NCI-H187 (cell line): Measurements from ENCODE around the gene SPTA1.
"Not testable (repeated sequence)": the region's sequence is repeated elsewhere in the genome, so short reads cannot be mapped to it uniquely, and the experiment has no call there.

Source experiments
- DNase-seq, 2 experiments: peaks; one replicate each; lab custom pipeline; 2025; lab: John Stamatoyannopoulos, UW

The SPTA1 gene

DNA sequence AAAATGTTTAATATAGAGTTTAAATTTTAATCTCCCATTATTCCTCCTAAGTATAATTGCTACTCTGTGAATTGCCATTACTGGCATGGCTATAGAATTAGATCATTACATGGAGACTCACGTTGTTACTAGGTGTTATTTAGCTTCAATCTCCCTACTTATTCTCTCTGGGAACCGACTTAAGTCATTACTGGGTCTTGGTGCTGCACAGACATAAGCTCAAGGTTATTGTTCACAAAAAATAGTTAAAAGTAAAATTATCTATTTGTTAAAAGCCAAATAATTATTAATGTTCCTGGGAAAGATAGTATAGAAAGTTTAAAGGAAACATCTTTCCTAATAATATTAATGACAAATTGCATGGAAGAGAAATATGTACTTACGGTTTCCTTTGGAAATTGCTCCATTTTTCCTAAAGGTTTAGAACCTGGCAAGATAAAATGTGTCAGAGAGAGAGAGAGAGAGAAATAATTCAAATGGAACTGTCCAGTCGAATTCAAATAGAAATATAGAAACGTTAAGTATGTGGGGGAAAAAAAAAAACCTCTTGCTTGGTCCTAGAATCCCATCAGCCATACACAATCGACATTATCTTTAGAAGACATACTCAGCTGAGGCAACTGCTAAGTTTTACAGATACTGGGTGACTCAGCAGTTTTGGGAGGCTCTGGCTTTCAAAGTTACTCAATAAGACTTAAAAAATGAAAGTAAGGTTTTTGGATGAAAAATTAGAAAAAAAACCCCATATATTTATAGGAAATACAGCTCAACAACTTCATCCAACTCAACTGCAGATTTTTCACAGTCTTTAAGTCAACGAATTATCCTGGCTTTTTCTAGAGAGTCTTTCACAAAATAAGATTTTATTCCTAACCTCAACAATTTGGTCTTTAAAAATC is at the start of gene SPTA1:
Gene SPTA1, minus strand, starts transcription at position 605 of the 899 bp plus-strand sequence. Its CDS starts 198 bp downstream, at position 407.
- no peak for DNase-seq

DNA sequence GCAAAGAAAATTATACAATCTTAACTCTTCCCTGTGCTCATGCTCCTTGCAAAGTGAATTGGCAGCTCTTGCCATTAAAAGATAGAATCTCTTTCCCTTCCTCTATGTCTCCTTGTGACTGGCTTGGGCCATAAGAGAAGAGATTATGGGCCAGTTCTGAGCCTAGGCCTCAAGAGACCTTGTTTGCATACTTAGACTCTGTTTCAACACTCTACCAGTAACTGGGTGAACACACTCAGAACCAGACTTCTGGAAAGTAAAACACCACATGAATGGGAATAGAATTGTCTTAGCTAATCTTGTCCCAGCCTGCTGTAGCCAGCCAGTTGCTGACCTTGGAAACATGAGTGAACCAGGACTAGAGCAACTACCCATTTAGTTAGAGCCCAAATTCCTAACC is 49.3 kb upstream of the SPTA1 start:
- no peak for DNase-seq

DNA sequence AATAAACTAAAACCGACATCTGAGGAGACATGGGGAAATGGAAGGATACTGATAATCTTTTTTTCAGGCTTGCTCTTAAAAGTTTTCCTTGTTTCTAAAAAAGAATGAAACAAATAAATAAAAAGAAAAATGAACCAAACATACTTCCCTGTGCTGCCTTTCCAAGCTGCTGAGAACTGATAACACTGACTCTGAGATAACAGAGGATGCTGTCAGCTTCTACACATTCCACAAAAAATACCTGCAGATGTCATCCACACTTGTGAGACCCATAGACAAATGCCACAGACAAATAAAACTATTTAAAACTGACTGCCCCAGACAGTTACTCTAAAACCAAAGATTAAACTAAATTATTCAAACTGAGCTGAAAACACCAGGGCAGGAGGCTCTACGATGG is 46.0 kb upstream of the SPTA1 start:
- no peak for DNase-seq

DNA sequence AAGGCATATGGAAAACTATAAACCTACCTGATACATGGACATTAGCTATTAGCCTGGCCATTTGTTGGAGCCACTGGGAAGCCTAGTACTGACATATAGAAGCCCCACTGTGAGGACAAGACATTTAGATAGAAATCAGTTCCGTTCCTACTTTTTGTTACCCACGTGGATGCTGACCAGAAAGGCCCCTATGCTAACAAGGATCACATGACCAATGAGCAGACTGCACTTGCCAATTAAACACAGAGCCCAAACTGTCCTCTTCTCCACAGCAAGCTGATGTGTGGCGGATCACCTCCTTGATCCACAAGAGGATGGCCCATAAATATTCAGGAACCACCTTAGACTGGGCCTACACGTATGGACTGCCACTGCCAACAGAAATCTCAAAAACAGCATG is 45.2 kb upstream of the SPTA1 start:
- no peak for DNase-seq

DNA sequence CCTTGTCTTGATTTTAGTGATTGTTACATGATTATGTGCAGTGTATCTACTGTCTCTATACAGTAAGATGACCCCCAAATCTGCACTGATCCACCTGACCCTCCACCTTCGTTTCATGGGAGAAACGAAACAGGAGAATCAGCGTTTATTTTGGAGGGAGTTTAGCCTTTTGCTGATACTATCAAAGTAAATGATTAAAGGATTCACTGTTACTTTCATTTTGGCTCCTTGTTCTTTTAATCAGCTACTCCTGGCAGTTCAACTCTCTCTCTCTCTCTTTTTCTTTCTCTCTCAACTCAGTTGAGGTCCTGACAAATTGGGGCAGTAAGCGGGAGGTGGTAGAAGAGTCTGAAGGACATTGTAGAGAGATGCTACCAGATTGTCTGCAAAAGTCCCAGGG is 43.9 kb upstream of the SPTA1 start:
- no peak for DNase-seq

DNA sequence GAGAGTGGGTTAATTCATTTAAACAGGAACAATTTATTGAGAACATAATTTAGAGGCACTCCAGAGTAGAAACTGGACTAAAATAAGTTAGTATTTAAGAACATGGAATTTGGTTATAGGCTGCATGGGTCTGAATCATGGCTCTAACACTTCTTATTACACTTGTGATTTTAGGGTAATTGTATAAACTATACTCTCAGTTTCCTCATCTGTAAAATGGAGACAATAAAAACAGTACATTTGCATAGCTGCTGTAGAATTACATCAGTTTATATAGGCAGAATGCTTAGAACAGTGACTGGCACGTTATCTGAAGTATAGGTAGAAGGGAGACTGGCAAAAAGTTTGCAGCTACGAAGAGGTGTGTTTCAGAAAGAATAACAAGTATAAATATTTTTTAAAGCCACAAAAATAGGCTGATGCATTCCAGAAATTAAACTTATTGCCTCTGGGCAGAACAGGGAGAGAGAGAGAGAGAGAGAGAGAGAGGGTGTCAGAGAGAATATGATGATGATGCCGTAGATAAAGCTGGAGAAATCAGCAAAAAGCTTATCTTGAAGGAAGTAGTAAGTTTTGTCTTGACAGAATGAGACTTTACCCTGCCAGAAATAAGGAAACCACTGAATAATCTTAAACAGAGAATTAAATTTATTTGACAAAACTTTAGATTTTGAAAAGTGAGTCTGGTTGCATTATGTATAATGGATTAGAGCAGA is 42.2 kb upstream of the SPTA1 start:
- DNase-seq: no peak

DNA sequence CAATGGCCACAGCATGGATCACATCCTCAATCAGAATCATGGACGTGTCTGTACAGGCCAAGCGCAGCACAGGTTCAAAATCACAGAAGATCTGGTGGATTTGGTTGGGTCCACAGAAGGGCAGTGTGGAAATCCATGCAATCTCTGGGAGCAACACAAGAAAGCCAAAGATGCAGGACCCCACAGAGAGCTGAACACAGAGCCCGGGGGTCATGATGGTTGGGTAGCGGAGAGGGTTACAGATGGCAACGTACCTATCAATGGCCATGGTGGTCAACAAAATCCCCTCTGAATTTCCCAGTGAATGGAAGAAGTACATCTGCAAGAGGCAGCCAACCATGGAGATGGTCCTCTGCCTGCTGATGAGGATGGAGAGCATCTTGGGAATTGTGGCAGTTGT is 37.9 kb upstream of the SPTA1 start:
- no peak for DNase-seq

DNA sequence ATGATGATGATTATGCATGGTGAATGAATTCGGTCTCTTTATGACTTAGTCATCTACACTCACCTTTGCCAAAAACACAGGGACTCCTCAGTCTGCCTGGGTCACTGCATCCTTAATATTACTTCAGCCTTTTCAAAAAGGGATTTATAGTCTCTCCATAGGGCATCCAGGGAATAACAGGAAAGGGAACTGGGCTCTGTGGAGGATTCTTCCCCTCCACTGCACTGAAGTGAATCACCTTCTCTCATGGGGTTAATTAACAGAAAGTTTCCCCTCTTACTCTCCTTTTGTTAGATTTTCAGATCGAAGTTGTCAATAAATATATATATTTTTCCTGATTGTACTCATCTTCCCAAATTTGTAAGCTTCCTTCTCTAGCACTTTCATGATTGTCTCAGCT is 34.1 kb upstream of the SPTA1 start, which contains the start of gene OR6K3:
Gene OR6K3, minus strand, starts transcription at position 101 of the 400 bp plus-strand sequence. CDS start 2,605 bp downstream, outside the sequence.
- DNase-seq: no peak

DNA sequence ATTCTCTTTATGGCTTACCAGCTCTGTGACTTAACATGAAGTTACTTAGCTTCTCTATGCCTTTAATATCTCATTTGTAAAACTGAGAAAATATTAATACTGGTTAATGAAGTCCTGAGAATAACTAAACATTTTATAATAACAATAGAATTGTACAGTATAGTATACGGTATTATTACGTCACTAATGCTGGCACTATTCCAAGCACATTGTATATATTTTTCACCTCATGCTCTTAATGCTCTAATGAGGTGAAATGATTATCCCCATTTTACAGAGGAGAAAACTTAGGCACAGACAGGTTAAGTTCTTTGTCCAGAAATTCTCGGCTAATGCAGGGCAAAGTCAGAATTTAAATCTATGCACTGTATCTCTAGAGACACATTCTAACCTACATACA is 33.1 kb upstream of the SPTA1 start:
- no peak for DNase-seq

DNA sequence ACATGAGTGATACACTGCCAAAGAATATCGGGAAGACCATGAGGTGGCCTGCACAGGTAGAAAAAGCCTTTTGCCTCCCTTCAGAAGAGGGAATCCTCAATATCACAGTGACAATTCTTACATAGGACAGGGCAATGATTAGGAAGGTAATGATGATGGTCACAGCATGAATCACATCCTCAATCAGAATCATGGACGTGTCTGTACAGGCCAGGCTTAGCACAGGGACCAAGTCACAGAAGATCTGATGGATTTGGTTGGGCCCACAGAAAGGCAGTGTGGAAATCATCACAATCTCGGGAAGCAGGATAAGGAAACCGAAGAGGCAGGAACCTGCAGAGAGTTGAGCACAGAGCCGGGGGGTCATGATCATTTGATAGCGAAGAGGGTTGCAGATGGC is 30.8 kb upstream of the SPTA1 start:
- DNase-seq: no peak

DNA sequence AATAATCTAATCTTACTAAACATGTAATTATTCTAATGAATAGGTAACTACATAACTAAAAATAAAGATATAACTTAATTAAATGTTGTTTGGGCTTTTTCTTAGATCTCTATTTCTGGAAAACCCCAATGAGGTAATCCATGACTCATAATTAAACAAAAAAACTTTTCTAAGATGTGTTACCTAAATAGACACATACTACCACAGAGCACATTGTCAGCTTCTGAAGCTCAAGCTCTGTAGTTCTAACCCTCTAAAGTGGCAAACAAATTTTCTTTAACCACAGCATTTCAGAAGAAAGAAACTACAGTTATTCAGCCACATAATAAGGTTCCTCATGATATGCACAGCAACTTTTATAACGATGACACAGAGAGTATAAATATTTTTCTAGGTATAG is 29.8 kb upstream of the SPTA1 start:
- DNase-seq: no peak

DNA sequence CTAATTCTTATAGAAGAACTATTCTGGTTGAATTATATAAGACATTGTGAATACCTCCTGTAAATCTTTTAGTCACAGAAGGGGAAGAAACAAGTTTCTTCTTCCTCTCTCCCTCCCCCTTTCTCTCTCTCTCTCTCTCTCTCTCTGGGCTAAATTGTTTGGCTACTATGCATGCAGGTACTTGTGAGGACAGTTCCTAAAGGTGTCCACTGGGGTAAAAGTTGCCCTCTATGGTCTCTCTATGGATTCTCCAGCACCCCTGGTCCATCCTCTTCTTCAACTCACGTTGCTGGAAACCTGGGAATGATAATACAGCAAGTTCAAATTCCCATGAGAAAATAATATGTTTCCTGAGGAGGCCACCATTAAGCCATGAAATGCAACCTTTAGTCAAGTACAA is 28.2 kb upstream of the SPTA1 start:
- DNase-seq: no peak

DNA sequence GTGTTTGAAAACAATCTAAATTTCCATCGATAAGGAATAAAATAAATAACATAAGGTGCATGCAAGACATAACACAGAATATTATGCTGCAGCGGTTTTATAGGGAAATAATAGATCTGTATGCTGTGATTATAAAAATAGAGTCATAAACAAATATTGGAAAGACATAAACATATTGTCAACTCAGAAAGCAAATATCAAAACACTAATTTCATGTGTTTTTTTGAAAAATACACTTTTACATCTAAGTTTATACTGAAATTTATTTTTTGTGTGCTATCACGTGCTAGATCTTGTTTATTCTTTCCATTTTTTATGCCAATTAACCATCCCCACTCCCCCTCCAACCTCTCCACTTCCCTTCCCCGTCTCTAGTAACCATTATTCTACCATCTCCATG is 24.6 kb upstream of the SPTA1 start:
- DNase-seq: no peak

DNA sequence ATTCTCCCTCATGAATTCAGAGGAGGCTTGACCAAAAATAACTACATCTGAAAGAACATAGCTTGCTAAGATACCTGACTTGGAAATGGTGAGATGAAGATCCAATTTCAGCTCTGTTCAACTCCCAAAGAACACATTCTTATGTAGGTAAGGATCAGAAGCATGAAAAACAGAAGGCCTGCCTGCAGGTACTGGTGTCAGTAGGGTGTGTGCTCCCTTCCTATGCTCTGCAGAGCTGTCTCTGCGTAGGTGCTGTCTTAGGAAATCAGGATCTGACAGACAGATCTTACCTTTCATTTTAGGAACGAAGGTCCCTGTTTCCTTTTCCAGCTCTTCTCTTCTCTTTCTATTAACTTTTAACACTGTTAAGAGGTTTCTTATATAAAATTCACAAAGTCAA is 19.6 kb upstream of the SPTA1 start:
- no peak for DNase-seq

DNA sequence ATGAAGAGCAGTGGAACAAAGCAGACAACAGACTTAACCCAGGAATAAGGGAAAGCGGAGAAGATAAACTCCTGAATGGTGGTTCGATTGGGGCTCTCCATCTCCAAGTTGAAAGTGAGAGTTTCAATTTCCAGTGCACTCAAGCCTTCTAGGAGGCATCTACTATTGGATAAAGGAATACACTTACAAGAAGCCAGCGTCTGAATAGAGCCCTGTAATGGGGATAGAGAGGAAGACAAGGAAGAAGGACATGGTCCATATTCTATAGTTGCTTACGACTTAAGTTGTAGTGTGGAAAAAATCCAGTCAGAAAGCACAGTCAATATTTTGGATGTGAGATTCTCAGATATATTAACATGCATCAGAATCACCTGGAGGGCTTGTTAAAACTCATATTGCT is 14.0 kb upstream of the SPTA1 start, which contains the start of gene OR6K2:
Gene OR6K2, minus strand, starts transcription at position 101 of the 400 bp plus-strand sequence. Its CDS starts 0 bp downstream, at position 101.
- no peak for DNase-seq

DNA sequence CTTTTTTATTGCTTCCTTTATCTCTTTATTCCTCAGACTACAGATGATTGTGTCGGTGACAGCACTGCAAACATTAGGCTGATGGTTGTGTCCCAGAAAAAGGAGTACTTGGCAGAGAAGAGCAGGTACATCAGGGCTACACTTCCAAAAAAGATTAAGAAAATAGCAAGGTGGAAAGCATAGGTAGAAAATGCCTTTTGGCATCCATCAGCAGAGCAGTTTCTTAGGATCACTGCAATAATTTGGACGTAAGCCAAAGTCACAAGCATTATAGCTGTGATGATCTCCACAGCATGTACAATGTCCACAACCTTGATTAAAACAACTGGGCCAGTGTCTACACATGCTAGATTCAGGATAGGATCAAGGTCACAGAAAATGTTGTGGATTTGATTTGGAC is 8.1 kb upstream of the SPTA1 start:
- DNase-seq: no peak

DNA sequence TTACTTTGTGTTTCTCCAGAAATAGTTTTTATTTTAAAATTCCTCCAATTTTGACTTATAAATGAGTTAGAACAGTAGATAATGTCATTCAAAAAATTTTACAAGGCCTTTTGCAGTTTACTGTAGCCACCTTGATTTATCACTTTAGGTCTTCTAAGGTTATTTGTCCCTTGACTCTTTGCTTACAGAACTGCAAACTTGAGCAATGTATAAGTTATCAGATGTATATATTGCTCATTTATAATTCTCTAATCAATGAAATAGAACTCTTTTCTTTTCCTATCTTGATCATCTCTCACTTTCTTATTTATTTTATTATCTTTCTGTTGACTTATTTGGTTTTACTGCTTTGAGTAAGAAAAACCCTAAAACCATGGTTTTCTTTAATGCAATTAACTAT is 5.8 kb upstream of the SPTA1 start:
- no peak for DNase-seq

DNA sequence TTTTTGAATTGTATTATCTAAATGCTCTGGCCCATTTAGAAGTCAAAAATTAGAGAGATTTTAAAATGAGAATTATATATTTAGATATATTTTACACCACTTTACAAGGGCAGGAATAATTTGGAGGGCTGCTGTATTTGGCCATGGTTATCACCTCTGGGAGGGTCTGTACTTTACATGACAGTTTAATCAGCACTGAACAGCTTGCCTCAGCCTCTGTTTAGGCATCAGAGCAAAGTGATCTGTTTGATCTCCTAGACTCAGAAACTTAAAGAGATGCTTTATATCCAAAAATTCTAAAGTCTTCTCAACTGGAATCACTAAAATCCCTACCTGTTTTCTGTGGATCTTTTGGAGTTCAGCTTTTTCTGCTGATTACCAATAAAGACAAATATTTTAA is 5.4 kb upstream of the SPTA1 start:
- no peak for DNase-seq

DNA sequence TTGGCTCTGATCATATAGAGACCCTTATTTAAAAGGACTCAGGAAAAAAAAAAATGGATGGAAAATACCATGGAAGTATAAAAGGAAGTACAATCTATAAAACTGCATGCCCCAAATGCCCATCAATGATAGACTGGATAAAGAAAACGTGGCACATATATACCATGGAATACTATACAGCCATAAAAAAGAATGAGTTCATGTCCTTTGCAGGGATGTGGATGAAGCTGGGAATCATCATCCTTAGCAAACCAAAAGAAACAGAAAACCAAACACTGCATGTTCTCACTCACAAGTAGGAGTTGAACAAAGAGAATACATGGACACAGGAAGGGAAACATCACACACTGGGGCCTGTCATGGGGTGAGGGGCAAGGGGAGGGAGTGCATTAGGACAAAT is 4.6 kb upstream of the SPTA1 start:
- not testable (repeated sequence) for DNase-seq

DNA sequence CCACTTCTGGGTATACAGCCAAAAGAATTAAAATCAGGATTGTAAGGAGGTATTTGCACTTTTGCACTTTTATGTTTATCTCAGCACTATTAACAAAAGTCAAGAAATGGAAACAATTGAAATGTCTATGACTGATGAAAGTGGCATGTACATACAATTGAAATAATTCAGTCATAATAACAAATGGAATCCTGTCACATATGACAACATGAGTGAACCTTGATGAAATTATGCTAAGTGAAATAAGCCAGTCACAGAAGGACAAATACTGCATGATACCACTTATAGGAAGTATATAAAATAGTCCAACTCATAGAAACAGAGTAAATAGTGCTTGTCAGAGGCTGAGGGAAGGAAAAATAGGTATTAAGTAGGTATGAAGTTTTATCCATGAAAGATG is 3.4 kb upstream of the SPTA1 start:
- no peak for DNase-seq

DNA sequence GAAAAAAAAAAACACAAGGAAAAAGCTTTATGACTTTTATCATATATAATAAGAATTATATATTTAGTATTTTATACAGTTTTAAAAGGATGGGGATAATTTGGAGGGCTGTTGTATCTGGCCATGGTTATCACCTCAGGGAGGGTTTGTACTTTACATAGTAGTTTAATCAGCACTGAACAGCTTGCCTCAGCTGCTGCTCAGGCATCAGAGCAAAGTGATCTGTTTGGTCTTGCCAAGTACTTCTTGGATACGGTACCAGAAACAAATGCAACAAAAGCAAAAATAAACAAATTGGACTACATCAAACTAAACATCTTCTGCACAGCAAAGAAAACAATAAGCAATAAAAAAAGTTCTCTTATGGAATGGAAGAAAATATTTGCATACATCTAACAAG is 2.6 kb upstream of the SPTA1 start:
- no peak for DNase-seq

DNA sequence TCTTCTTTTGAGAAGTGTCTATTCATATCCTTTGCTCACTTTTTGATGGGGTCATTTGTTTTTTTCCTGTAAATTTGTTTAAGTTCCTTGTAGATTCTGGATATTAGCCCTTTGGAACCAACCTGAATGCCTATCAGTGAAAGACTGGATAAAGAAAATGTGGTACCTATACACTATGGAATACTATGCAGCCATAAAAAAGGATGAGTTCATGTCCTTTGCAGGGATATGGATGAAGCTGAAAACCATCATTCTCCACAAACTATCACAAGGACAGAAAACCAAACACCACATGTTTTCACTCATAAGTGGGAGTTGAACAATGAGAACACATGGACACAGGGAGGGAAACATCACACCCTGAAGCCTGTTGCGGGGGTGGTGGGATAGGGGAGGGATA is 1.8 kb upstream of the SPTA1 start:
- DNase-seq: not testable (repeated sequence)

DNA sequence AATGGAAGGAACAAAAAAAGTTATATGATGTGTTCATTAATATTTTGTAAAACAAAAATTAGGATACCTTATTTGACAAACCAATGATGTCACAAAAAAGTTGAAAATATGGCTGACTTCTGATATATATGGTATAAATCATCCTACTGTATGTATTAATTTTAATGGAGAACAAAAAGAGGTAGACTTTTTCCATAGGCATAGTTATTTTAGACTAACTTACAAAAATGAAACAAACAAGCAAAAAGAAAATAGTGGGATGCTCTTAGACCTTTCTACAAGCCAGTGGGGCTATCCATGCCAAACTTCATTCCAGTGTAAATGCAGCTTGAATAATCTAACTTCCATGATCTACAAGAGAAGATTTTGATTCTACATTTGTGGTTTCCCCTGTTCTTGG is 522 bp upstream of the SPTA1 start:
- no peak for DNase-seq
